Transverse colon (tissue), 3 donors: Measurements from ENCODE around the gene C10orf71.

Experiments
- POLR2A ChIP-seq: fragments of 450-650 bp; IDR thresholded peaks from one replicate; pipeline ENCODE4 v1.6.1; 2016; ENCODE audit warnings: antibody characterized with exemption, mild to moderate bottlenecking, moderate library complexity
- POLR2AphosphoS5 ChIP-seq, 3 donors: sonication (generic); formaldehyde crosslinking; IDR thresholded peaks; one replicate each; pipeline ENCODE4 v1.6.1; 2016; ENCODE audit warnings: antibody characterized with exemption in 3 of 3

- TF ChIP-seq POLR2A (no peak), POLR2AphosphoS5 (IDR thresholded peaks at IDR 0.05) (no peak)
Observed at GRCh38 chr10:49278497-49278981, 20.4 kb upstream of the C10orf71 start.
